Right ventricle myocardium inferior (tissue), 1 donor: Measurements from ENCODE around the gene LRRC3C. TPM values are rescaled to one million over a fixed set of nuclear protein-coding genes. Genes with fewer than 3 reads are reported as not detected.

Experiments
- ATAC-seq: fragments of 200-7000 bp; cut with Tn5 transposase; one replicate; pipeline ENCODE4 v1.9.1; 2020; ENCODE audit warnings: mild to moderate bottlenecking, moderate library complexity
- DNase-seq: peaks from one replicate; pipeline ENCODE4 v3.0.0; 2021; ENCODE audit errors: missing footprints
- intact Hi-C: fragments of 100-400 bp; cut with DNase I; formaldehyde crosslinking; loops from one replicate; pipeline ENCODE4 v1.11.0; 2022
- total RNA-seq: library from RNA; stranded (reverse); fragmentation: NEBNext Ultra II Directional; extraction: Animal tissue kit (Norgen Biotek cat#: 25700); gene quantifications from one replicate; pipeline ENCODE4 v1.2.1, GENCODE V29; 2021
- donor health status: DM: no; HTN: yes; CAD: no; lungs with severe emphysema.

Gene LRRC3C
- total RNA-seq, 1 donor from 2014 or later: not detected

DNA sequence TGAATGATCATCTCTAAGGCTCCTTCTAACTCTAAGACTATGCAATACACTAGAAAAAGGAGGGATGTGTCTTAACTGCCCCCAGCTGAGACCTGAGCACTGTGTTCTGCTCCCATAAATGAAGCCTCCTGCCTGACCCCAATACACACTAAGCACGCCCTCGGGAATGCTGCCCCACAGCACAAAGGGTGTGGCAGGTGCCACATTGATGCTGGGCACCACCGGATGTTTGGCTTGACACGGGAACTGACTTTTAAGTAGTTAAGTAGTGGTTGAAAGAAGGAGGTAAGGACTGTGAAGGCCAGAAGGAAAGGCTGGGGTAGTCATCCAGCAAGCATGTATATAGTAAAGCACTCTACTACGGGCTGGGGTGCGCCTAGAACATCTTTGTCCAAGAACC lies 39.2 kb downstream of the LRRC3C start:
- DNase-seq: no peak
- intact Hi-C loops: no loop called here
- ATAC-seq: no peak

DNA sequence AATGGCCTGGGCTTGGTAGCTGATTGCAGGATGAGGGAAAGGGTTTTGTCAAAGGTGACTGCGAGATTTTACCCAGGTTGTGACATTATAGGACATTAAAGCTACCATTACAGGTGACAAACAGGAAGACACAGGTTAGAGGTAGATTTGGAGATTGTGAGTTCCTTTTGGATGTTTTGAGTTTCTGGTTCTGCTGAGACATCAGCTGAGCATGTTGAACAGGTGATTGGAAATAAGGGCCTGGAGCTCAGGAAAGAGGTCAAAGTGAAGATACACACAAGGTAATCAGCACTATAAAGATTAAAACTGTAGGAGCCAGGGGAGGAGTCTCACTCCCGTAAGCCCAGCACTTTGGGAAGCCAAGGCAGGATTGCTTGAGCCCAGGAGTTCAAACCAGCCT lies 41.2 kb downstream of the LRRC3C start:
- intact Hi-C loops: no loop called here
- no peak for DNase-seq
- ATAC-seq: no peak

DNA sequence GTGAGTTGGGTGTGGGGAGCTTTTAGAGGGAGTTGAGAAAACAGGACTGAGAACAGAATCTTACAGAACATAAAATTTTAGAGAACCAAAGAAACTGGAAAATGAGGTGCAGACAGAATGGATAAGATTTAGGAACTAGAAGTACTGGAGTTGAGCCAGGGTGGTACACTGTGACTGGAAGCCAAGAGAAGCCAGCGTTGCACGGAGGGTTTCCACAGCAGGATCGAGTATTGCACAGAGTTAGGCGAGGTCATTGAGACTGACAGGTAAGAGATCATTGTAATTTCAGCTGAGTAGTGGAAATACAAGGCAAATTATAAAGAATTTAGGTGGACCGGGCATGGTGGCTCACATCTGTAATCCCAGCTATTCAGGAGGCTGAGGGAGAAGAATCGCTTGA lies 41.8 kb downstream of the LRRC3C start:
- ATAC-seq (no peak), DNase-seq (no peak)
- intact Hi-C loops: no loop called here

DNA sequence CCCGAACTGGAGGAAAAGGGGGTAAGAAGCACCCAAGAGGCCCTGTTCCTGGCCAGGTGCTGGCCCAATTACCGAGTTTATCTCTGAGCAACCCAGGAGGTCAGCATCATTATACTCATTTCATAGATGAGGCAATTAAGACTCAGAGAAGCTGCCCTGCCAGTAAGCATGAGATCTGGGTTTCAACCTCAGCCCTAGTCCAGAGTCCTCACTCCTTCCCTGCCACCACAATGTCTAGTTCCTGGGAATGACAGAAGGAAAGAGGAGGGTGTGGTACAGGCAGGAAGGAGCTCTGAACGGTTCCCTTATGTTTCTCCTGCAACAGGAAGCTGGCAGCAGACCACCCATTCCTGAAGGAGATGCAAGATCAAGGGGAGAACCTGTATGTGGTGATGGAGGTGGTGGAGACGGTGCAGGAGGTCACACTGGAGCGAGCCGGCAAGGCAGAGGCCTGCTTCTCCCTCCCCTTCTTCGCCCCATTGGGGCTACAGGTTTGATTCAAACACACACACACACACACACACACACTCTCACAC lies 42.7 kb downstream of the LRRC3C start:
- DNase-seq (no peak), ATAC-seq (no peak)
- intact Hi-C loops: no loop called here

DNA sequence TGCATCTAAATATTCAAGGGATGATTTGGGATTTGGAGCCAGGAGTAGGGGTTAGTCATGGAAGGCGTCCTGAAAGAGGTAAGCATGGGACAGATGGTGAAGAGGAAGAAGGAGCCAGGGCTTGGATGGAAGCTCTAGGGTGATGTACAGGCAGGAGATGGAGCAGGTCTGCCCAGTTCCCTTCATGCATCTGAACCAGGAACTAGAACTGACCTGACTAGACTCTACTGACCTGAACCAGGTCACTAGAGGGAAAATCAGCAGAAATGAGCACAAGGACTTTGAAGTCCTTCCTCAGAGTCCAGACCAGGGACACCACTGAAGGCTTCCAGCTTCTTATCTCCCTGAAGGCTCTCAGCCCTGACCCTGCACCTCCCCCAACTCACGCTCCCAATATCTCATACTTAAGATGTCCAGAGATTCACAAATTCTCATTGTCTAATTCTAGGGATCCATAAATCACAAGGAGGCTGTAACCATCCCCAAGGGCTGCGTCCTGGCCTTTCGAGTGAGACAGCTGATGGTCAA lies 43.6 kb downstream of the LRRC3C start:
- intact Hi-C loops: no loop called here
- ATAC-seq (no peak), DNase-seq (no peak)

DNA sequence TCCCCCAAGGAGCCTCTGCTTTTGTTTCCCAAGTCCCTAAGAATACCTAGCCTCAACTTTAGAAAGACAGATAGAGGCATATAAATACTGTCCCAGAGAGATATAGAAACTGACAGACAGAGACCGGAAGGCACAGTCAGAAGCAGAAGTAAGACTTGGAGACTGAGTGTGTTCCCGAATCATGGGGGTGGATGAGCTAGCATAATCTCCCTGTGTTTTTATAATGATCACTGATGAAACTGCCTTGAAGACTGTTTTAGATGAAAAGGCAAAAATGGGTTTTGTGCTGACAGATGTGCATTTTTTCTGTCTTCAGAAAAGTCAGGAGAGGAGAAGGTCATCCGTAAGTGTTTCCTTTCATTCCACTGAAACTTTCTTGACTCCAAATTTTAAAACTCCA lies 44.7 kb downstream of the LRRC3C start:
- intact Hi-C loops: no loop called here
- ATAC-seq: no peak

DNA sequence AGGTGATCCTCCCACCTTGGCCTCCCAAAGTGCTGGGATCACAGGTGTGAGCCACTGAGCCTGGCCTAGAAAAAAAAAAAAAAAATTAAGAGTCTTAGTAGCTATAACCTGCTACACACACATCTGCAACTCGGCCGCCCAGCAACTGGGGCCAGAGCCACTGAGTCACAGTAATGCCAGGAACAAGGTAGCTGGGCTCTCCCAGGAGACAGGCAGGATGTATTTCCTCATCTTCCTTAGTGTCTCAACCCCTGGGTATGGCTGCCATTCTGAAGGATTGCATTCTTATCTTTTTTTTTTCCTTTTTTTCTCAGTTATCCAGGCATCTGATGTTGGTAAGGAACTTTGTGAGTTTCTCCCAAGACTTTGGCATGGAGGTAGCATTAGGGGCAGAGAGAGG lies 46.0 kb downstream of the LRRC3C start:
- ATAC-seq (no peak), DNase-seq (no peak)
- intact Hi-C loops: no loop called here

More for the DNA sequence above, 44.7 kb downstream of the LRRC3C start:
- no peak for DNase-seq

DNA sequence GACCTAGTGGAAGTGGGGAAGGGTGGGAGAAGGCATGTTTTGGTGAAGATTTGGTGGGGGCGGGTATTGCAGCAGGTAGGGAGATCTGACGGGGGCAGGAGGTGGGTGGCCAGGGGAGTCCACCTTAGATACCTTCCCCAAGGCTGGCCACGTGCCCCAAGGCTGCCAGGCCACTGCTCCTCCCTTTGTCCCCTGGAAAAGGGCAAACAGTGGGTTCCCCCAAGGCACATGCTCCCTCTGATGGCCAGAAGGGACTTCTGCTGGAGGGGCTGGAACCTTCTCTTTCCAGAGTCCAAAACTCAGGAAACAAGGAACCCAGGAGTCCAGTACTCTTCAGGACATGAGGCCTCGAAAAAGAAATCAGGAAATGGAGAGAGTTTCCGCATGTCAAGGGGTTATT lies 46.9 kb downstream of the LRRC3C start:
- no peak for DNase-seq
- intact Hi-C loops: no loop called here
- ATAC-seq: no peak

DNA sequence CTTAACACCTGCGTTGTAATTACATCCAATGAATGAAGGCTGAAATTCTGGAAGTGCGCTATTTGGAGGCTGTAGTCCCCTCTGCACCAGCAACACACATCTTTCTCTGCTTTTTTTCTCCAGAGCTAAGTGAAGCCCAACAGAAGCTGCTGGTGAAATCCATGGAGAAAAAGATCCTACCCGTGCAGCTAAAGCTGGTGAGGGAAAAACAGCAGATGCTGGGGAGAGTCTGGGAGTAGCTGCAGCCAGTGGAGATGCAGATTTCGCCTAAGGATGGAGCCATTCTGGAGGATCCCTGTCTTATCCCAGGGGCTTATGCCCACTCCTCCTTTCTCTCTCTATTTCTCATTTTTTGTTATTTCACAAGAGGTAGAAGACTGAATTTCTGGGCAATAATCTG lies 48.3 kb downstream of the LRRC3C start:
- no peak for ATAC-seq

DNA sequence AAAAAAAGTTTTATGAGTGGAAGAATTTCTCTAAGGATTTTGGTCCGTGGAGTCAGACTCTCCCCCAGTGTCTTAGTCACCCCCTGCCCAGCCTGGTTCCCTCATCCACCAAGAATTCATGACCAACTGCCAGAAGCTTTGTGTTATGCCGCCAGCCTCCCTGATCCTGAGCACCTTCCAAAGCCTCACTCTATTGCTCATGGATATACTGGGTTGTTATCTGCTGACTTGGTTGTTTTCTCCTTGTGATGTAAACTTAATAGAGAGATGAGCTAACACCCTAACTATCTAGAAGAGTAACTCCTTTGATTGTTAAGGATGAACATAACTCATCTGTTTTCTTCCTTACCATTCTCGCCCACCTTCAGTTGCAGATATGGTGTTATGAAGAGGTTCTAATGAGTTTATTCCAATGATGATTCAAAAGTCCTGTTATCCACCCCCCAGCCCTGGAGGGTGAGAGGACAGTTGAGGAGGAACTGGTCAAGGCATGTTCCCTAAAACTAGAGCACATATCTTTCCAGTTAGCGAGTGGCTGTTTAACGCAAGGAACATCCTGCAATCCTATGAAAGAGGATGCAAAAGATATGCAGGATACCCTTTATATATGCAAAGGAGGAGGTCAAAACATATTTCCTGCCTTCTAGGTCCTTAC lies 51.6 kb downstream of the LRRC3C start:
- DNase-seq (no peak), ATAC-seq (no peak)
- intact Hi-C loops: no loop called here

More for the DNA sequence above, 48.3 kb downstream of the LRRC3C start:
- no peak for DNase-seq
- intact Hi-C loops: no loop called here

DNA sequence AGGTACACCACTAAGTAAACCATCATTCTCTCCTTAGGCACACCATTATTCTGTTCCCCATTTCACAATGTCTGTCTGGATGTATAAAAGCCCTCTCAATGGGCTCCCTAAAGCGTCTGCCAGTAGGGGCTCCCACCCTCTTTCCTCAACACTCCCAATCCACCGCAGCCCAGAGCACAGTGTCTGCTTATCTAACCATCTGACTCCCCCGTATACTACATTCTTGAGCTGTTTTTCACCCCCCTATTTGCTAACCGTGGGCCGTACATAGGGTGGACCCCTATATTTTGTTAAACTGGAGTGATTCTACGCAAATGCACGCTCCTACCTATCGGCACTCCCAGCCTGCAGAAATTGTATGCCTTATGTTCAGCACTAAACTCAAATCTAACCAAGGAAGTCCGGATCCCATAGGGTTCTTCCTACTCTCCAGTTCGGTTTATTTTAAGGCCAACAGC lies 52.4 kb downstream of the LRRC3C start:
- ATAC-seq (peak; percentile 16), DNase-seq (no peak)
- intact Hi-C loops: loop anchor here (1.0 to 2.0 kb wide), 4 partner anchors 21 to 357 kb away; no protein-coding TSS in a partner anchor

DNA sequence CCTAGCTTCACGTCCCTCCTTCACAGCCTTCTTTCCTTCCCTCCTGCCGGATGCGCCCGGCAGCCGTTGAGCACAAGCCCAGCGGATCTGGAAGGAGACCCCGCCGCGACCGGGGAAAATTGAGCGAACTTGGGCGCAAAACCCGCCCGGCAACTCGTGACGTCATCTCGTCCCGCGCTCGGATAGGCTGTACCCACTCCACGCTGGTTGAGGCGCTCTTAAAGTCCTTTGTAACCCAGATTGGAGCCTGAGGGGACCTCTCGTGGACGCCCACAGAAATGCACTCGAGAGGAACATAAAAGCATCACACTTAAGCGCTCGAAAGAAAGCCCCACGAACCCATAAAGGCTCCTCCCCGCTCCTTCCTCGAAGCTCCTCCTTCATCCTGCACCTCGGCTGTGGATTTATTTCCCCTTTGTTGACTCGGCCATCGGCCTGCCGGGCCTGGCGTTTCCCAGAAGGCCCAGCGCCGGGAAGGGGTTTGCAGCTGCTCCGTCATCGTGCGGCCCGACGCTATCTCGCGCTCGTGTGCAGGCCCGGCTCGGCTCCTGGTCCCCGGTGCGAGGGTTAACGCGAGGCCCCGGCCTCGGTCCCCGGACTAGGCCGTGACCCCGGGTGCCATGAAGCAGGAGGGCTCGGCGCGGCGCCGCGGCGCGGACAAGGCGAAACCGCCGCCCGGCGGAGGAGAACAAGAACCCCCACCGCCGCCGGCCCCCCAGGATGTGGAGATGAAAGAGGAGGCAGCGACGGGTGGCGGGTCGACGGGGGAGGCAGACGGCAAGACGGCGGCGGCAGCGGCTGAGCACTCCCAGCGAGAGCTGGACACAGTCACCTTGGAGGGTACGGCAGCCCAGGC lies 53.0 kb downstream of the LRRC3C start, which contains the start of gene PSMD3:
TSS of gene PSMD3 (plus strand) at position 457 of the 856 bp plus-strand sequence. CDS start at position 621, 164 bp downstream.
- ATAC-seq: peak; percentile 98
- peak; percentile 98 for DNase-seq
- intact Hi-C loops: loop anchor here (1.0 to 2.0 kb wide), 4 partner anchors 21 to 358 kb away; no protein-coding TSS in a partner anchor

DNA sequence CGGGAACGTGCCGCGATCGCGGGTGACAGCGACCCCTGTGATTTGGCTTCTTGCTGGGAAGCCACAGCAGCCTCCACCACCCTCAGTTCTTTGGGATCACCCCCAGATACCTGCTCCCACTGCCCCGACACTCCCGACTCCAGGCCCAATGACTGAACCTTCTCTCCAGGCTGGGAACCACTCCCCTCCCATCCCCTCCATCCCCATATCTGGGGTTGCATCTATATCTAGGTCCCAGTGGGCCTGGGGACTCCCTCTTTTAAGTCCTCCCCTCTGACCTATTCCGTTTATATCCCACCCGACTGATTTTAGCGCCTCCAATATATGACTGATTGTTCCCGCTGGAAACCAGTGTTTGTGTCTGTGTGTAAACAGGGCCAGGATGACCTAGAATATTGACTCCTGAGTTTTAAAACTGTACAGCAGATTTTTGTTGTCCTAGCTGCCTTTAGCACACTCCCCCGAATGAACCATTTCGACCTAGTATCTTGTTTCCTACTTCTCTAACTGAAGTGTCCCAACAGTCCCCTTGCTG lies 53.7 kb downstream of the LRRC3C start:
- no peak for ATAC-seq
- no peak for DNase-seq
- intact Hi-C loops: loop anchor here (2.0 kb wide), 3 partner anchors 52 to 358 kb away; no protein-coding TSS in a partner anchor

DNA sequence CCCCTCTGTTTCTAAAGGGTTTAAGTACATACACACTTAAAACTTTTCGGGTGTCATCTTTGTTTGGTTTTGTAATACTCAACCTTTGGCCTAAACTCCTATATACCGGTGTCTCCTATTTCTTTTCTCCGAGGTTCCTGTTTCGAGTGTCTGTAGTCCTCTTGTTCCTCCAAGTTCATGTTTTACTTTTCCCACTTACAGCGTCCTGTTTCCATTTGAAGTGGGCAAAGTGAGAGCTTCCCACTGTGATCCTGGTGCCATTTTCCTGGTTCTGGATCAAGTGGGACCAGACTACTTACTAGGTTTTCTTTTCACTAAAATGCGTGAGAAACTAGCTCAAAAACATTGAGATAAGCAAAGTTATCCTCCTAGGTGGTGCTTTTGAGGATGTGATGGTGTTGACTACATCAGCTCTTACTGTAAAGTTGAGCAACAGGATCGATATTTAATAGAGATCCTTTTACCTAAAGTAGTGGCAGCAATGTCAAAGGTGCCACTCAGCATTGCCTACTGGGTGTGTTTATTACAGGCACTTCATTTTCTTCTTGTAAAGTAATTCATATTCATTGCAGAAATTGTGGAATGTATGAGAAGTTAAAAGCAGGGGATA lies 54.3 kb downstream of the LRRC3C start:
- intact Hi-C loops: loop anchor here (2.0 kb wide), 3 partner anchors 53 to 359 kb away; no protein-coding TSS in a partner anchor
- no peak for ATAC-seq
- DNase-seq: no peak

DNA sequence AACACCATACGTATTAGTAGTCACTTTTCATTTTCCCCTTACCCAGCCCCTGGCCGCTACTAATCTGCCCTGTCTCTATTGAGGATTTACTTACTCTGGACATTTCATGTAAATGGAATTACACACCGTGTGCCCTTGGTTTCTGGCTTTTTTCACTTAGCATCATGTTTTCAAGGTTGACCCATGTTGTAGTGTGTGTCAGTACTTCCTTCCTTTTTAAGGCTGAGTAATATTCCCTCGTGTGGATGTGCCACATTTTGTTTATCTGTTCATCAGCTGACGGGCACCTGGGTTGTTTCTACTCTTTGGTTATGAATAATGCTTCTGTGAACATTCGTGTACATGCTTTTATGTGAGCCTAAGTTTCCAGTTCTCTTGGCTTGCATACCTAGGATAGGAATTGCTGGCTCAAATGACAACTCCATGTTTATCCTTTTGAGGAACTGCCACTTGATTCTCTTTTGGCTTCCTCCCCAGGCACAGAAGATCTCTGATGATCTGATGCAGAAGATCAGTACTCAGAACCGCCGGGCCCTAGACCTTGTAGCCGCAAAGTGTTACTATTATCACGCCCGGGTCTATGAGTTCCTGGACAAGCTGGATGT lies 60.8 kb downstream of the LRRC3C start:
- no peak for ATAC-seq
- DNase-seq: no peak
- intact Hi-C loops: no loop called here

DNA sequence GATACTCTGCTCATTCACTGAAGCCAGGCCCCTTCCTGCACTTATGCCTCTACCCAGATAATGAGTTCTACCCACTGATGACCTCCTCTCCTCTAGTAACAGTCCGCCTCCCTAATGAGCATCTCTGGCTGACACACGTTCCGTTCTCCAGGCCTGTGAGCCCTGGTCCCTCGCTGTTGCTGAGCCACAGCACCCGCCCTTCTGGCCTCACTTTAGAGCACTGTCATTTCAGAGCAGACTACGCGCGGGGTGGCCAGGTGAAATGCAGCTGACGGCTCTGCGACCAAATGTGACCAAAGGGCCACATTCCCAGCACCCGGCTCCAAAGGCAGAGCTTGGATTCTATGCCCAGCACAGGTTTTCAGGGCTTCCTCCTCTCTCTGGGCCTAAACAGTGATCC lies 66.9 kb downstream of the LRRC3C start:
- intact Hi-C loops: no loop called here
- ATAC-seq (no peak), DNase-seq (no peak)
